ACC112 (cell line): Measurements from ENCODE around the gene AASS.
"Not testable (repeated sequence)": the region's sequence is repeated elsewhere in the genome, so short reads cannot be mapped to it uniquely, and the experiment has no call there.

Experiments used
- H2AFZ ChIP-seq: fragments of 200-600 bp; sonication (generic); one replicate; pipeline ENCODE4 v1.6.0; 2017; ENCODE audit warnings: antibody characterized with exemption, low read length; ENCODE audit not compliant: unreplicated experiment
- H3K27ac ChIP-seq: fragments of 200-600 bp; sonication (generic); 2 replicates; pipeline ENCODE4 v1.5.1; 2014; ENCODE audit warnings: low read depth, mild to moderate bottlenecking, antibody characterized with exemption, low read length, moderate library complexity
- H3K27me3 ChIP-seq: fragments of 200-600 bp; sonication (generic); 2 replicates; pipeline ENCODE4 v1.6.1; 2014; ENCODE audit warnings: mild to moderate bottlenecking, antibody characterized with exemption, low read length, moderate library complexity, mixed read lengths; ENCODE audit not compliant: insufficient read depth
- H3K36me3 ChIP-seq: fragments of 200-600 bp; sonication (generic); 2 replicates; pipeline ENCODE4 v1.6.1; 2016; ENCODE audit warnings: mild to moderate bottlenecking, antibody characterized with exemption, low read length, moderate library complexity, mixed read lengths; ENCODE audit not compliant: insufficient read depth
- H3K4me1 ChIP-seq: fragments of 200-600 bp; sonication (generic); one replicate; pipeline ENCODE4 v1.6.1; 2016; ENCODE audit warnings: low read length, mixed read lengths; ENCODE audit not compliant: insufficient read depth, unreplicated experiment, control insufficient read depth
- H3K4me3 ChIP-seq: fragments of 200-600 bp; sonication (generic); 2 replicates; pipeline ENCODE4 v1.5.1; 2014; ENCODE audit warnings: mild to moderate bottlenecking, low read depth, low read length
- H3K79me2 ChIP-seq: fragments of 200-600 bp; sonication (generic); one replicate; pipeline ENCODE4 v1.6.0; 2016; ENCODE audit warnings: low read length; ENCODE audit not compliant: control insufficient read depth, unreplicated experiment, insufficient read depth

The AASS gene

GRCh38 chr7:122145937-122146645 is 2.0 kb upstream of the AASS start:
- no peaks in the 10 kb centered on the region for H3K36me3 ChIP-seq
- H2AFZ ChIP-seq: no peak overlapping the region
- H3K79me2 ChIP-seq: peaks cover 18% of the 10 kb centered on the region
- H3K27ac ChIP-seq: no peak overlapping the region
- peaks cover 18% of the 10 kb centered on the region for H3K4me1 ChIP-seq
- H3K27me3 ChIP-seq: no peaks in the 10 kb centered on the region
- no peak overlapping the region for H3K4me3 ChIP-seq

GRCh38 chr7:122143376-122143750 is 686 bp downstream of the AASS start:
- Histone ChIP-seq H3K27ac (peak overlapping the region; percentile 67), H3K79me2 (peaks cover 31% of the 10 kb centered on the region), H2AFZ (peak overlapping the region; percentile 68), H3K36me3 (no peaks in the 10 kb centered on the region), H3K4me3 (peak overlapping the region; percentile 83), H3K4me1 (peaks cover 24% of the 10 kb centered on the region), H3K27me3 (no peaks in the 10 kb centered on the region)

GRCh38 chr7:122140918-122141317 is 3.1 kb downstream of the AASS start:
- Histone ChIP-seq H3K4me3 (no peak overlapping the region), H3K4me1 (peaks cover 25% of the 10 kb centered on the region), H3K36me3 (no peaks in the 10 kb centered on the region), H3K79me2 (peaks cover 50% of the 10 kb centered on the region), H3K27ac (peak overlapping the region; percentile 30), H3K27me3 (no peaks in the 10 kb centered on the region), H2AFZ (peak overlapping the region; percentile 33)

GRCh38 chr7:122137251-122138077 is 6.6 kb downstream of the AASS start:
- Histone ChIP-seq H3K4me3 (peak overlapping the region; percentile 79), H3K4me1 (peaks cover 21% of the 10 kb centered on the region), H3K27ac (peak overlapping the region; percentile 19), H3K36me3 (no peaks in the 10 kb centered on the region), H3K79me2 (peaks cover 46% of the 10 kb centered on the region), H3K27me3 (no peaks in the 10 kb centered on the region), H2AFZ (peak overlapping the region; percentile 73)

GRCh38 chr7:122136639-122137245 is 7.3 kb downstream of the AASS start:
- H2AFZ ChIP-seq: peak overlapping the region; percentile 73
- peak overlapping the region; percentile 79 for H3K4me3 ChIP-seq
- H3K36me3 ChIP-seq: no peaks in the 10 kb centered on the region
- peaks cover 39% of the 10 kb centered on the region for H3K79me2 ChIP-seq
- peaks cover 21% of the 10 kb centered on the region for H3K4me1 ChIP-seq
- H3K27me3 ChIP-seq: no peaks in the 10 kb centered on the region
- H3K27ac ChIP-seq: peak overlapping the region; percentile 19

- H3K27me3 ChIP-seq: no peaks in the 10 kb centered on the region
- H3K27ac ChIP-seq: no peak overlapping the region
- H2AFZ ChIP-seq: peak overlapping the region; percentile 73
- peaks cover 37% of the 10 kb centered on the region for H3K79me2 ChIP-seq
- H3K4me1 ChIP-seq: peaks cover 16% of the 10 kb centered on the region
- H3K4me3 ChIP-seq: peak overlapping the region; percentile 79
- H3K36me3 ChIP-seq: no peaks in the 10 kb centered on the region
Measured at GRCh38 chr7:122136078-122136477, 8.0 kb downstream of the AASS start.

- Histone ChIP-seq H2AFZ (no peak overlapping the region), H3K27me3 (no peaks in the 10 kb centered on the region), H3K27ac (no peak overlapping the region), H3K36me3 (no peaks in the 10 kb centered on the region), H3K4me1 (peaks cover 13% of the 10 kb centered on the region), H3K4me3 (no peak overlapping the region), H3K79me2 (peaks cover 37% of the 10 kb centered on the region)
Measured at GRCh38 chr7:122135275-122135674, 8.8 kb downstream of the AASS start.

GRCh38 chr7:122134793-122135192 is 9.3 kb downstream of the AASS start:
- H3K4me1 ChIP-seq: peaks cover 13% of the 10 kb centered on the region
- H3K79me2 ChIP-seq: peaks cover 34% of the 10 kb centered on the region
- H3K27ac ChIP-seq, H3K27me3 ChIP-seq, H3K4me3 ChIP-seq, H2AFZ ChIP-seq, H3K36me3 ChIP-seq: not testable (repeated sequence)

- peaks cover 11% of the 10 kb centered on the region for H3K4me1 ChIP-seq
- no peak overlapping the region for H2AFZ ChIP-seq
- no peaks in the 10 kb centered on the region for H3K27me3 ChIP-seq
- H3K79me2 ChIP-seq: peaks cover 26% of the 10 kb centered on the region
- no peaks in the 10 kb centered on the region for H3K36me3 ChIP-seq
- H3K4me3 ChIP-seq: no peak overlapping the region
- no peak overlapping the region for H3K27ac ChIP-seq
Measured at GRCh38 chr7:122133477-122133876, 10.6 kb downstream of the AASS start.

GRCh38 chr7:122132341-122132740 is 11.7 kb downstream of the AASS start:
- Histone ChIP-seq H2AFZ (no peak overlapping the region), H3K27me3 (no peaks in the 10 kb centered on the region), H3K27ac (0 out of 2 replicates have a peak overlapping the region, but pooled peaks have one; percentile 19), H3K4me1 (peaks cover 9% of the 10 kb centered on the region), H3K36me3 (no peaks in the 10 kb centered on the region), H3K4me3 (no peak overlapping the region), H3K79me2 (peaks cover 18% of the 10 kb centered on the region)
